Activated naive CD4-positive, alpha-beta T cell treated with anti-CD3 and anti-CD28 coated beads, Interleukin-2, amount 50 U/mL, for 24 hours (primary cell): Measurements from ENCODE around the gene SMARCA2.
A peak's percentile ranks its signal among the peaks of the same experiment; 100 is the strongest.
"Not testable (repeated sequence)": the region's sequence is repeated elsewhere in the genome, so short reads cannot be mapped to it uniquely, and the experiment has no call there.

Experiments used
- H3K27ac Mint-ChIP-seq: one replicate; pipeline ENCODE4 v1.8.0; 2021; ENCODE audit warnings: mild to moderate bottlenecking, mixed read lengths
- H3K27me3 Mint-ChIP-seq: one replicate; pipeline ENCODE4 v1.8.0; 2021; ENCODE audit warnings: mixed read lengths
- H3K36me3 Mint-ChIP-seq: one replicate; pipeline ENCODE4 v1.8.0; 2021; ENCODE audit warnings: mixed read lengths
- H3K4me1 Mint-ChIP-seq: one replicate; pipeline ENCODE4 v1.8.0; 2021; ENCODE audit warnings: mixed read lengths
- H3K4me3 Mint-ChIP-seq: one replicate; pipeline ENCODE4 v1.8.0; 2021; ENCODE audit warnings: mild to moderate bottlenecking, mixed read lengths
- H3K9me3 Mint-ChIP-seq: one replicate; pipeline ENCODE4 v1.8.0; 2021; ENCODE audit warnings: mixed read lengths

Gene SMARCA2

DNA sequence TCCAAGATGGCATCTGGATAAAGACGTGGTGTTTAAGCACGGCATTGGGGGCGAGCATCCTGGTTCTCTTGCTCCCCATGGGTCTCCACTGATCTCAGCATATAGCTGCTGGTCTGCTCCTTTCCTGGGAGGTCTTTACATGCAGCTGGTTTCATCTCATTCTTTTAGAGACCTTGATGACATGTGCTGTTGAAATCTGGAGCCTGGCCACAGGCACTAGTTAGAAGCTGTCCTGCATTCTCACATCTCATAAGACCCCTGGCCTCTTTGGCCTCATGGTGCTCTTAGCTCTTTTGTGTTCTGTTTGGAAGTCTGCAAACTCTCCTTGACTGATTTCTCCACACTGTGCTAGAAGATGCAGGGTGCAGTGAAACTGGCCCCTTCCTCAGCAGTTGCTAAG is 113.0 kb downstream of the SMARCA2 start:
- H3K4me3 Mint-ChIP-seq = no peak overlapping the region

DNA sequence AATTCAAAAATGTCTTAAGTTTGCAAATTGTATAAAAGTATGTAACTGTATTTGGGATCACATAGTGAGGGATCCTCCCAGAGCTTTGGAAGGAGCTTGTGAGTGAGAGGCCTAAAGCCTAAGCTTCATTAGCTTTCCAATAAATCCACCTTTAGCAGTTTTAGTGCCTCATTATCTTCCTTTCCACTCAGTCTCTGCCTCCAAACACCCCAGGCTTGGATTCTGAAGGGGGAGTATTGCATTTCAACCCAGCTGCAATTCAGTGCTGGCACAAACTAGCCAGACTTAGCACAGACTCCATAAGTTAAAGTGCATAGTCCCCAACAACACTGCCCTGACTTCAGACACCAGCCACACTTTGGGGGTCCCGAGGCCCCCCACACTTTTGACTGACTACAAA is 113.5 kb downstream of the SMARCA2 start:
- peak overlapping the region; percentile 65 for H3K27ac Mint-ChIP-seq
- peaks cover 14% of the 10 kb centered on the region for H3K36me3 Mint-ChIP-seq
- no peak overlapping the region for H3K4me3 Mint-ChIP-seq
- H3K9me3 Mint-ChIP-seq = no peaks in the 10 kb centered on the region
- H3K27me3 Mint-ChIP-seq = no peaks in the 10 kb centered on the region
- H3K4me1 Mint-ChIP-seq = peaks cover 78% of the 10 kb centered on the region

More for the DNA sequence above, 113.0 kb downstream of the SMARCA2 start:
- no peak overlapping the region for H3K27ac Mint-ChIP-seq
- no peaks in the 10 kb centered on the region for H3K27me3 Mint-ChIP-seq
- peaks cover 17% of the 10 kb centered on the region for H3K36me3 Mint-ChIP-seq
- no peaks in the 10 kb centered on the region for H3K9me3 Mint-ChIP-seq
- H3K4me1 Mint-ChIP-seq = peaks cover 76% of the 10 kb centered on the region

DNA sequence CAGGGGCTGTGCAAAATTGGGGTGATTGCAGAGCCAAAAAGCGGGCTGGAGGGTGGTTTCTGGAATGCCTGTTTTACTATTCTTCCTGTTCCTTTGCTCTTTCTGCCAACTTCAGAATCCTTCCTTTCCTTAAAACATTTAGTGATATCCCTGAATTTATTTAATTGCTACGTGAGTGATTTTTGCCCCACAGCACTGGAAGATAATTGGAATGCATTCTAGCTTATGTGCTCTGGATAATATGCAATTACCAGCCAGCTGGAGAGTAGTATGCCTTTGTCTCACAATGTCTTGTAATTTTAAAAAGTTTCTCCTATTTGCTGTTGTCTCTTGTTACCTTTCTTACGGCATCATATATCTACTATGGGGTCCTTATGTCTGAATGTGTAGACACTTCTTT is 115.8 kb downstream of the SMARCA2 start:
- Mint-ChIP-seq H3K27me3 (no peaks in the 10 kb centered on the region), H3K4me3 (no peak overlapping the region), H3K4me1 (peaks cover 70% of the 10 kb centered on the region), H3K36me3 (peaks cover 8% of the 10 kb centered on the region), H3K9me3 (no peaks in the 10 kb centered on the region), H3K27ac (peak overlapping the region; percentile 75)

DNA sequence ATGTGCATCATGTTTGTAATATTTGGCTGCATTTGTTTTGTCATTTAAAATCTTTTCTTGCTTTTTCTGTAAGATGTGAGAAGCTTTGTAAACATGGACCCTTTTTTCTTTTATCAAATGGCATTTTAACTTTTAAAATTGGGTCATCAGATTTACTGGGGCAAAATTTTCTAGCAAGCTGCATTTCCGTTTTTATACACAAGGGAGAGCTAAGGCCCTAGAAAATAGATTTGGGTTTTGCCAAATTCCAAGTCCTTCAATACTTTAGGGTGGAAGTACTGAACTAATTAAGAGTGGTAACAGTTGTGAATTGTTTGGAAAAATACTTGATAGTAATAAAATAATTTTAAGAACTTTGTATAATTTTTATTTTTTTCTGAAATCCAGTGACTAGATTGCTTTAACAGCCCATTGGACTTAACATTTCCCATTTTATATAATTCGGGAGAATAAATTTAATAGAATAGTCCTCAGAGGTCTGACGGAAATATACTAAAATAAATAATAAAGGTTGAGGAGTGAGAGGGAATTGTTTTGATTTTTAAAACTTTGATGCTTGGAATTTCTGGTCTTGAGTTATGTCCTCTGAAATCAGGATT is 117.4 kb downstream of the SMARCA2 start:
- Mint-ChIP-seq H3K4me3 (no peak overlapping the region), H3K27me3 (no peaks in the 10 kb centered on the region), H3K27ac (no peak overlapping the region), H3K9me3 (no peaks in the 10 kb centered on the region), H3K36me3 (peaks cover 11% of the 10 kb centered on the region), H3K4me1 (peaks cover 62% of the 10 kb centered on the region)

GRCh38 chr9:2134391-2134790 is 119.2 kb downstream of the SMARCA2 start:
- peaks cover 68% of the 10 kb centered on the region for H3K4me1 Mint-ChIP-seq
- H3K27ac Mint-ChIP-seq = no peak overlapping the region
- H3K36me3 Mint-ChIP-seq = peaks cover 13% of the 10 kb centered on the region
- H3K9me3 Mint-ChIP-seq = no peaks in the 10 kb centered on the region
- H3K27me3 Mint-ChIP-seq = no peaks in the 10 kb centered on the region
- H3K4me3 Mint-ChIP-seq = no peak overlapping the region

DNA sequence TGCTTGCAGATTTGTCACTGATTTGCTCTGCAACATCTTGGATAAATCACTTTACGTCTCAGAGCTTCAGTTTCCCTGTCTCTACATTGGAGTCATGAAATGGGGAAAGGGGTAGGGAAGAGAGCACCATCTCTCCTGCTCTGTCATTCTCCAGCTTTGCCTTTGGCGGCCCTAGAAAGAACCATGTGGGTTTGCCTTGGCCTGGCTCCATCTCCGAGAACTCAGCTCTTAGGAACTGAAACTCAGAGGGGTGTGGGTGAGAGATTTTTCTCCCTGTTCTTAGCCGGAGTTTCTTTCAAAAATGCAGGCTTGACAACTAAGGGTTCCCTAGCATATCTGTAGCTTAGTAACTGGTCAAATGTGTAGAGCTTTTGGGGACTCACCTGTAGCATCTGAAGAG is 123.5 kb downstream of the SMARCA2 start:
- Mint-ChIP-seq H3K4me3 (no peak overlapping the region), H3K36me3 (peaks cover 26% of the 10 kb centered on the region), H3K4me1 (peaks cover 70% of the 10 kb centered on the region), H3K27me3 (no peaks in the 10 kb centered on the region), H3K9me3 (no peaks in the 10 kb centered on the region), H3K27ac (no peak overlapping the region)

GRCh38 chr9:2140600-2141223 is 125.6 kb downstream of the SMARCA2 start:
- peaks cover 73% of the 10 kb centered on the region for H3K4me1 Mint-ChIP-seq
- H3K27ac Mint-ChIP-seq = no peak overlapping the region
- peaks cover 25% of the 10 kb centered on the region for H3K36me3 Mint-ChIP-seq
- H3K27me3 Mint-ChIP-seq = no peaks in the 10 kb centered on the region
- no peak overlapping the region for H3K4me3 Mint-ChIP-seq
- H3K9me3 Mint-ChIP-seq = no peaks in the 10 kb centered on the region

GRCh38 chr9:2142212-2142611 is 127.1 kb downstream of the SMARCA2 start:
- Mint-ChIP-seq H3K9me3 (no peaks in the 10 kb centered on the region), H3K27ac (peak overlapping the region; percentile 26), H3K4me3 (no peak overlapping the region), H3K36me3 (peaks cover 27% of the 10 kb centered on the region), H3K27me3 (no peaks in the 10 kb centered on the region), H3K4me1 (peaks cover 81% of the 10 kb centered on the region)

GRCh38 chr9:2144619-2145018 is 129.5 kb downstream of the SMARCA2 start:
- peaks cover 71% of the 10 kb centered on the region for H3K4me1 Mint-ChIP-seq
- no peaks in the 10 kb centered on the region for H3K9me3 Mint-ChIP-seq
- no peak overlapping the region for H3K4me3 Mint-ChIP-seq
- no peaks in the 10 kb centered on the region for H3K27me3 Mint-ChIP-seq
- peaks cover 23% of the 10 kb centered on the region for H3K36me3 Mint-ChIP-seq
- H3K27ac Mint-ChIP-seq = no peak overlapping the region

- H3K9me3 Mint-ChIP-seq = no peaks in the 10 kb centered on the region
- peak overlapping the region; percentile 5 for H3K27ac Mint-ChIP-seq
- peaks cover 19% of the 10 kb centered on the region for H3K36me3 Mint-ChIP-seq
- H3K4me3 Mint-ChIP-seq = no peak overlapping the region
- H3K27me3 Mint-ChIP-seq = no peaks in the 10 kb centered on the region
- peaks cover 63% of the 10 kb centered on the region for H3K4me1 Mint-ChIP-seq
Measured at GRCh38 chr9:2145746-2146145, 130.6 kb downstream of the SMARCA2 start.

DNA sequence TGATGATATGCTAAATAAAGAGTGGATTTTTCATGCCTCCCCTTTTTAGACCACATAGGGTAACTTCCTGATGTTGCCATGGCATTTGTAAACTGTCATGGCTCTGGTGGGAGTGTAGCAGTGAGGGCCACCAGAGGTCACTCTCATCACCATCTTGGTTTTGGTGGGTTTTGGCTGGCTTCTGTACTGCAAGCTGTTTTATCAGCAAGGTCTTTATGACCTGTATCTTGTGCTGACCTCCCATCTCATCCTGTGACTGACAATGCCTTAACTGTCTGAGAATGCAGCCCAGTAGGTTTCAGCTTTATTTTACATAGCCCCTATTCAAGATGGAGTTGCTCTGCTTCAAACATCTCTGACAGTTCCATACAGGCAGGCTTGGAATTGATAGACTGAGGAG is 131.6 kb downstream of the SMARCA2 start:
- not testable (repeated sequence) for H3K4me3 Mint-ChIP-seq, H3K27me3 Mint-ChIP-seq, H3K27ac Mint-ChIP-seq, H3K9me3 Mint-ChIP-seq
- Mint-ChIP-seq H3K4me1 (peaks cover 61% of the 10 kb centered on the region), H3K36me3 (peaks cover 18% of the 10 kb centered on the region)

DNA sequence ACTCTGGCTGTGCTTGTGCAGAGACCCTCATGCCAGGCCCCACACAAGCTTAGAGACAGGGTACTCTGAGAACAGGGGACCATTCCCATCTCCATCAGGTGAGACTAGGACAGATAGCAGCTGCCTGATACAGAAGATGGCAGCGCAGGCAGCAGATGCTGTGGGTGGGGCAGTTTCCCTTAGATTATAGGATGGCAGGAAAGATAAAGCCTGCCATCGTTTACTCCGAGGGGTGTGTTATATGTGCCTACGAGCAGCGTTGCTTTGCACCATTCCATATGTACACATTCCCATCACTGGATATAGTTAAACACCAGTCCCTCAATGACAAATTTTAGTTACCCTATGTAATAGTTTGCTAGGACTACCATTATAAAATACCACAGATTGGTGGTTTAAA is 135.2 kb downstream of the SMARCA2 start:
- Mint-ChIP-seq H3K9me3 (no peaks in the 10 kb centered on the region), H3K27me3 (no peaks in the 10 kb centered on the region), H3K4me1 (peaks cover 59% of the 10 kb centered on the region), H3K4me3 (no peak overlapping the region), H3K27ac (no peak overlapping the region), H3K36me3 (peaks cover 9% of the 10 kb centered on the region)

GRCh38 chr9:2151171-2151570 is 136.0 kb downstream of the SMARCA2 start:
- Mint-ChIP-seq H3K27ac (peak overlapping the region; percentile 17), H3K27me3 (no peaks in the 10 kb centered on the region), H3K4me1 (peaks cover 61% of the 10 kb centered on the region), H3K36me3 (peaks cover 8% of the 10 kb centered on the region), H3K4me3 (no peak overlapping the region), H3K9me3 (no peaks in the 10 kb centered on the region)

DNA sequence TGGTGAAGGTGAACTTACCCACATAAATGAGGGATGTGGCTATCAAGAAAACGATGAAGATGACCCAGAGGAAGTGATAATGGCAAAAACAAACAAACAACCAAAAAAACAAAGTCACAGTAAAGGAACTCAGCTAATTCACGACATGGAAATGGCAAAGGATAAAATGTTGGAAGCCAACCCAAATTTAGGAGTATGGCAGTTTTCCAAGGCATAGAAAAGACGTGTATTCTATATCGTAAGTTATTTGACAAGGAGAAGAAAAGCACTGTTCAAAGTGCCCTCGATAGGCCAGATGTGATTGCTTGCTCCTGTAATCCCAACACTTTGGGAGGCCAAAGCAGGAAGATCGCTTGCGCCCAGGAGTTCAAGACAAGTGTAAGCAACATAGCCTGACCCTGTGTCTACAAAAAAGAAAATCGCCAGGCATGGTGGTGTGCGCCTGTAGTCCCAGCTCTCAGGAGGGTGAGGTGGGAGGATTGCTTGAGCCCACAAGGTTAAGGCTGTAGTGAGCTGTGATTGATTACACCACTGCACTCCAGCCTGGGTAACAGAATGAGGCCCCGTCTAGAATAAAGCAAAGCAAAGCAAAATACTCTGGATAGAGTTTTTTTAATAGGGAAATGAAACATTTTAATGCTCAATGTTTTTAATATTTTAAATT is 138.0 kb downstream of the SMARCA2 start:
- H3K27me3 Mint-ChIP-seq = no peaks in the 10 kb centered on the region
- peak overlapping the region; percentile 1 for H3K27ac Mint-ChIP-seq
- peaks cover 65% of the 10 kb centered on the region for H3K4me1 Mint-ChIP-seq
- H3K4me3 Mint-ChIP-seq = no peak overlapping the region
- H3K9me3 Mint-ChIP-seq = no peaks in the 10 kb centered on the region
- peaks cover 6% of the 10 kb centered on the region for H3K36me3 Mint-ChIP-seq

DNA sequence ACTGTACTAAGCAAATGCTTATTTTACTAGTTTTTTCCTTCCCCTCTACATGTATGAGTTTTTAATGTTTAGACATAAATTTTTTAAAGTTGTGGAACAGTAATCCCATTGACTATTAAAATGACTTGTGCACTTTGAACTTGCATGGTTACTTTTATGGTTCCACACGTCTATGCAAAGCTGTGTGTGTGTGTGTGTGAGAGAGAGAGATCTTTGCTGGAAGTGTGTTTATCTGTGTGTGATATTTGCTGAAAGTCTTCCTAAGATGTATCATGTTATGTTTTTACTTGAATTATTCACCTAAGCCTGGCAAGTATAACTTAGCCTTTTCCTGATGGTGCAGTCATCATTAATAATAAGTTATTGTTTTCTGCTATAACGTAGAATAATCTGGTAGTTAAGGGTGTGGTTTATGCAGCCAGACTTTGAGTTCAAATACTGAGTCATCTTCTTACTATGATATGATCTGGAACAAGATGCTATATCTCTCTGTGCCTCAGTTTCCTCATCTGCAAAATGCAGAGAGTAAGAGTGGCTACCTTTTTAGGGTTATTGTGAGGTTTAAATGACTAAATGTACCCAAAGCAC is 138.6 kb downstream of the SMARCA2 start:
- Mint-ChIP-seq H3K4me1 (peaks cover 69% of the 10 kb centered on the region), H3K36me3 (peaks cover 6% of the 10 kb centered on the region), H3K4me3 (no peak overlapping the region), H3K27ac (no peak overlapping the region), H3K9me3 (no peaks in the 10 kb centered on the region), H3K27me3 (no peaks in the 10 kb centered on the region)

GRCh38 chr9:2154731-2155130 is 139.6 kb downstream of the SMARCA2 start:
- Mint-ChIP-seq H3K27me3 (no peaks in the 10 kb centered on the region), H3K4me3 (no peak overlapping the region), H3K9me3 (no peaks in the 10 kb centered on the region), H3K27ac (peak overlapping the region; percentile 18), H3K4me1 (peaks cover 74% of the 10 kb centered on the region), H3K36me3 (peaks cover 6% of the 10 kb centered on the region)
